ENCODE measurements around the gene KIAA1191. TPM values are rescaled to one million over a fixed set of nuclear protein-coding genes. Genes with fewer than 3 reads are reported as not detected.

Gene KIAA1191
- total and polyA plus RNA-seq, 9 of the 15 experiments (the other 6 are each of a cell fraction or from before 2014, with no cell fraction given) = 31.0 to 80.2 (median 45.7) TPM

DNA sequence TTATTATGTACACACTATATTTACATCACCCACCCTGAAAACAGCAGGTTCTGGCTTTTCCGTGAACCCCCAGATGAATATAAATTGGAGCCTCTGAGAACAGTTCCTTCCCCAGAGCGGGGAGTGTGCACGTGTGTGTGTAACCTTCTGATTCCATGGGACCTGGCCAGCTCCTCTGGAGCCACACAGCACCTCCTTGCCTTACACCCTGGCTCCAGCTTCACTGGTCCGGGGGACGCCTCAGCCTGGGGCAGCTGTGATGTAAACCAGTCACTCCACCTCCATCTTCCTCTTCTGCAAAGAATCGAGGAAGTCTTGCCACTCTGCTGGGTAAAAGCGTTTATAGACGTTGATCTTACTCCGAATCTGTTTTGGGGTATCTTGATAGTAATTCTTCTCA lies 22.4 kb upstream of the KIAA1191 start:
- H3K9me3 ChIP-seq (replicated peaks; ENCODE audit: control insufficient read depth, insufficient read depth, low read depth, low read length) = no peaks in the 10 kb centered on the region
- no peak overlapping the region for H3K27ac ChIP-seq (ENCODE audit: extremely low read depth, low read depth, low read length)
- in situ Hi-C loops (cut with MboI) (no loop called here), intact Hi-C loops (cut with micrococcal nuclease) (no loop called here)
- CTCF ChIA-PET (ENCODE audit: low intra/inter-chr PET ratio) = no interaction called here
- no peaks in the 10 kb centered on the region for H3K9me1 ChIP-seq (ENCODE audit: control insufficient read depth, insufficient read depth, low read length)
- no peak for DNase-seq (ENCODE audit: extremely low read depth in 1 of 4, low spot score in 3 of 4)
- TF ChIP-seq SLC30A9 (CRISPR knock-in tag; IDR thresholded peaks at IDR 0.05) (no peak), PML (IDR thresholded peaks at IDR 0.05; ENCODE audit: low read length) (no peak), CBX3 (IDR thresholded peaks at IDR 0.05; ENCODE audit: borderline replicate concordance in 1 of 2, low read length in 2 of 2) (no peak), CAMTA2 (CRISPR knock-in tag; conservative IDR thresholded peaks at IDR 0.05) (no peak), KLF10 (CRISPR knock-in tag; IDR thresholded peaks at IDR 0.05) (no peak), RBM34 (IDR thresholded peaks at IDR 0.05; ENCODE audit: borderline replicate concordance, insufficient read depth, low read length) (no peak), MED1 (CRISPR knock-in tag; IDR thresholded peaks at IDR 0.05; ENCODE audit: borderline replicate concordance) (no peak), GTF2A2 (tag; IDR thresholded peaks at IDR 0.05) (no peak), RFX7 (CRISPR knock-in tag; IDR thresholded peaks at IDR 0.05) (no peak), RFX1 (IDR thresholded peaks at IDR 0.05) (no peak), TBL1XR1 (IDR thresholded peaks at IDR 0.05; ENCODE audit: low read length in 2 of 2) (no peak), SRSF3 (IDR thresholded peaks at IDR 0.05; ENCODE audit: insufficient read depth, low read length) (no peak)
- TF ChIP-seq, protein P1, sequence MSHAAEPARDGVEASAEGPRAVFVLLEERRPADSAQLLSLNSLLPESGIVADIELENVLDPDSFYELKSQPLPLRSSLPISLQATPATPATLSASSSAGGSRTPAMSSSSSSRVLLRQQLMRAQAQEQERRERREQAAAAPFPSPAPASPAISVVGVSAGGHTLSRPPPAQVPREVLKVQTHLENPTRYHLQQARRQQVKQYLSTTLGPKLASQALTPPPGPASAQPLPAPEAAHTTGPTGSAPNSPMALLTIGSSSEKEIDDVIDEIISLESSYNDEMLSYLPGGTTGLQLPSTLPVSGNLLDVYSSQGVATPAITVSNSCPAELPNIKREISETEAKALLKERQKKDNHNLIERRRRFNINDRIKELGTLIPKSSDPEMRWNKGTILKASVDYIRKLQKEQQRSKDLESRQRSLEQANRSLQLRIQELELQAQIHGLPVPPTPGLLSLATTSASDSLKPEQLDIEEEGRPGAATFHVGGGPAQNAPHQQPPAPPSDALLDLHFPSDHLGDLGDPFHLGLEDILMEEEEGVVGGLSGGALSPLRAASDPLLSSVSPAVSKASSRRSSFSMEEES (CRISPR knock-in tag; IDR thresholded peaks at IDR 0.05) = no peak
- TF ChIP-seq, protein P2, sequence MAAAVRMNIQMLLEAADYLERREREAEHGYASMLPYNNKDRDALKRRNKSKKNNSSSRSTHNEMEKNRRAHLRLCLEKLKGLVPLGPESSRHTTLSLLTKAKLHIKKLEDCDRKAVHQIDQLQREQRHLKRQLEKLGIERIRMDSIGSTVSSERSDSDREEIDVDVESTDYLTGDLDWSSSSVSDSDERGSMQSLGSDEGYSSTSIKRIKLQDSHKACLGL (CRISPR knock-in tag; IDR thresholded peaks at IDR 0.05; ENCODE audit: borderline replicate concordance, poor library complexity, severe bottlenecking) = no peak
- TF ChIP-seq, protein P3, sequence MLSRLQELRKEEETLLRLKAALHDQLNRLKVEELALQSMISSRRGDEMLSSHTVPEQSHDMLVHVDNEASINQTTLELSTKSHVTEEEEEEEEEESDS (CRISPR knock-in tag; IDR thresholded peaks at IDR 0.05) = no peak
- ATAC-seq = no peak
- no peak overlapping the region for H3K4me3 ChIP-seq
- peaks cover 38% of the 10 kb centered on the region for H3K79me2 ChIP-seq (ENCODE audit: control insufficient read depth, insufficient read depth, low read length)
- no peak overlapping the region for H3K4me2 ChIP-seq (ENCODE audit: insufficient read depth, low read length)
- H2AFZ ChIP-seq (ENCODE audit: low read depth, low read length) = no peak overlapping the region
- H3K9ac ChIP-seq (ENCODE audit: insufficient read depth in 1 of 2, low read depth in 2 of 2, low read length in 2 of 2) = no peak overlapping the region
- peaks cover 82% of the 10 kb centered on the region for H3K36me3 ChIP-seq (ENCODE audit: control insufficient read depth, insufficient read depth, low read length)
- H3K27me3 ChIP-seq (ENCODE audit: control insufficient read depth in 2 of 2, insufficient read depth in 2 of 2, low read length in 2 of 2) = no peaks in the 10 kb centered on the region
- POLR2A ChIA-PET = no interaction called here
- no TSS peak for BruUV-seq (replicated peaks)
- H3K4me1 ChIP-seq (replicated peaks in 1 of 2; ENCODE audit: control insufficient read depth in 2 of 2, insufficient read depth in 2 of 2, low read length in 2 of 2) = peaks cover 6 to 7% of the 10 kb centered on the region in 2 experiments; a peak in 3 of 5 replicates
- FAIRE-seq = no peak
- H4K20me1 ChIP-seq (replicated peaks; ENCODE audit: control insufficient read depth, insufficient read depth, low read length) = no peaks in the 10 kb centered on the region; the same call in 1 of the 2 replicates
- WGBS (ENCODE audit: insufficient coverage, low coverage, missing lambda C conversion rate) = 93% methylated on average over 8 of the region's 9 CpGs
